HG02970 (cell line): ENCODE measurements around the gene ZNF20.

Source experiments
- ATAC-seq: cut with Tn5 transposase; IDR thresholded peaks from one replicate; pipeline ENCODE4 v1.9.1; 2021; ENCODE audit warnings: mild to moderate bottlenecking, moderate library complexity, moderate number of reproducible peaks; ENCODE audit not compliant: unreplicated experiment, low FRiP score

The ZNF20 gene

DNA sequence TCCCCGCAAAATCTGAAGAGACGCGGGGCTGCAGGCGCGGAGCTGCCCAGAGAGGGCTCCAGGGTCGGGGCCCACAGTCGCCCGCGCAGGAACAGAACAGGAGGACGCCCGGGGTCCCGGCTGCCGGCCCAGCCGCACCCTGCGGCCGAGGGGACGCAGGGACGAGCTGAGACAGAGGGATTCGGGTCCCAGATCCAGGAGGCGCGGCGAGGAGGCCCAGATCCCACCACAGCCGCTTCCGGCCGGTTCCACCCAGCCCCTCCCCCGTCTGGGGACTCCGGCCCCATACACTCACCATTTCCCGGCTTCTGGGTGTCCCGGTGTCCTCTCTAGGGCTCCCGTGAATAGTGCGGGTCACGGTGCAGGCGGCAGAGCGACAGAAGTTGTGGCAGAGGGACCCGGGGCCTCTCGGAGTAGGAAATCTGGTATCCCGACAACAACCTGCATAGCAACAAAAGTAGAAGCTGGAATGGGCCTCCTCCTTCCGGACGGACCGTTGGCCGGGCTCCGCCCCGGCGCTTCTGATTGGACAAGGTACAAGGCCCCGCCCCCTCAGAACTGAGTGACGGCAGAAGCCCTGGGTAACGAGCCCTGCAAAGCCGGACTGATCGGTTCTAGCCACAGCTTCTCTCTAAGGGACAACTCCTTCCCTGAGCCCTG is at the start of gene ZNF20:
Gene ZNF20, minus strand, starts transcription at position 466 of the 660 bp plus-strand sequence. Its CDS starts 168 bp downstream, at position 298.
- peak; percentile 92 for ATAC-seq

DNA sequence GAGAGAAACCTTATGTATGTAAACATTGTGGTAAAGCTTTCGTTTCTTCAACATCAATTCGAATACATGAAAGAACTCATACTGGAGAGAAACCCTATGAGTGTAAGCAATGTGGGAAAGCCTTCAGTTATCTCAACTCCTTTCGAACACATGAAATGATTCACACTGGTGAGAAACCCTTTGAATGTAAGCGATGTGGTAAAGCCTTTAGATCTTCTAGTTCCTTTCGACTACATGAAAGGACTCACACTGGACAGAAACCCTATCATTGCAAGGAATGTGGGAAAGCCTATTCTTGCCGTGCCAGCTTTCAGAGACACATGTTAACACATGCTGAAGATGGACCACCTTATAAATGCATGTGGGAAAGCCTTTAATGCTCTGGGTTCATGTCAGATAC is 47.5 kb upstream of the ZNF20 start:
- no peak for ATAC-seq

DNA sequence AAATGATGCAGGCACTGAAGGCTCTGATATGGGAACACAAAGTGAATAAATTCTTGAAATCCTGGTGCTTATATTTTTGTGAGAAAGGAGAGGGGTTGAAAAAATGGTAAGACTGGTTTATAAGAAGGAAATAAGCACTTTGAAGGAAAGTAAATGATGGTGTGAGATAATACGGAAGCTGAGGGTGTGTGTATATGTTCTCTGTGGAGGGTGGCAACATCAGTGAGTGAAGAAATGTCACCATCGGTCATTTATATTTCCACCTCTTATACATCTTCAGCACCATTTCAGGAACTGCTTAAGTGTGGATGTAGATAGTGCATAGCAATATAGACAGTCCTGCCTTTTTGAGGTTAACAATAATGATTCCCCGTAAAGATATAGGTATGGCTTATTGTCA is 40.2 kb upstream of the ZNF20 start:
- no peak for ATAC-seq

DNA sequence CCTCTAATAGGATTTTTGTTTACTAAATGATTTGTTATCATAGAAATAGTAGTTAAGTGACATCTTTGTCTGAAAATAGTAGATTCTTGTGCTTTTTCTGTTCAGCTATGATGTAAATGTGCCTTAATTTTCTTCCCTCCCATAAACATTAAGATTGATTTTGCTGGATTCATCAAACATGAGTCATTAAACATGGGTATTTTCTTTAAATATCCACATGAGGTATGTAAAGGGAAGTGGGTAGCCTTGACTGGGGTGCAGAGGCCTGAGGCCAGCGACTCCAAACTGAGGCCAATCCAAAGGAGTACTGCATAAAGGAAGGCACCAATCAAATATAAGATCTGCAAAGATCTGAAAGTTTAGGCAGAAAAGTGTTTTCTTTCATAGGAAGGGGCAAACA is 26.5 kb upstream of the ZNF20 start:
- no peak for ATAC-seq

GRCh38 chr19:12163826-12164225 is 23.7 kb upstream of the ZNF20 start:
- ATAC-seq = no peak

DNA sequence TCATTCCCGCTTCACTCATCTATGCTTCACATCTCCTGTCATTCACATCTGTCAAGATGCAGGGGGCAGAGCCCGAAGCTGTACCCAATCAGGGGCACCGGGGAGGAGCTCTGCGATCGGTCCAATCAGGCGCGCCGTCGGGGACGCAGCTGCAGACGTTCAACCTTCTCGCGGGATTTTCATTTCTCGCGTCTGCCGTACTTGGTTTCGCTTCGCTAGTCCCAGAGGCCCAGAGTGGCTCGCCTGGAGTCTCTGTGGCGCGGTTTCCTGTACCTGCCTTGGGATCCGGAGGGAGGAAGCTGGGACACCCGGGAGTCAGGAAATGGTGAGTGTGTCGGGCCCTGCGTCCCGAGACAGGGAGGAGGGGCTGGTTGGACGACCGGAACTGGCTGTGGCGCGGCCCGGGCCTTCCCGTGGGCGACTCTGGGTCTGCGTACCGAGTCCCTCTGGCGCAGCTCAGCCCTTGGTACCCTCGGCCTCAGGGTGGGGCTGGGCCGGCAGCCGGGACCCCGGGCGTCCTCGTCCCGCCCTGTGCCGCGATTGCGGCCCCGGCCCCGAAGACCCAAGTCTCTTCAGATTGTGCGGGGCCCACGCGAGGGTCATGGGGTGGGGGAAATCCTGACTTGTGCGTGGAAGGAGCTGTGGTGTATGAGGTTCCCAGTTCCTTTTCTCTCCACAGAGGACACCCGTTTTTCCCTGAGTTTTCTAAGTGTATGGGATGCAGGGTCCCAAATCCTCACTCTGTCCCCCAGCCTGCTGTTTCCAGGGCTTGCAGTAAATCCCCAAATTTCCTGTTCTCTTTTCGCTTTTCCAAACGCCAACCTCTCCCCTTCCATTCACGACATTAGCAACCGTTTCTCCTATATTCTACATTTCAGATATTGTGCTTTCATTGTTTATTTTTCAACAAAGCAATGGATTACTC is 23.0 kb upstream of the ZNF20 start, which contains the start of gene ZNF136:
Gene ZNF136, plus strand, starts transcription at position 215 of the 925 bp plus-strand sequence. Its CDS starts 108 bp downstream, at position 323.
- ATAC-seq = peak; percentile 90

- no peak for ATAC-seq
These were observed 22.3 kb upstream of the ZNF20 start for GRCh38 chr19:12162513-12162881.

GRCh38 chr19:12159773-12160414 is 19.7 kb upstream of the ZNF20 start:
- ATAC-seq = no peak

DNA sequence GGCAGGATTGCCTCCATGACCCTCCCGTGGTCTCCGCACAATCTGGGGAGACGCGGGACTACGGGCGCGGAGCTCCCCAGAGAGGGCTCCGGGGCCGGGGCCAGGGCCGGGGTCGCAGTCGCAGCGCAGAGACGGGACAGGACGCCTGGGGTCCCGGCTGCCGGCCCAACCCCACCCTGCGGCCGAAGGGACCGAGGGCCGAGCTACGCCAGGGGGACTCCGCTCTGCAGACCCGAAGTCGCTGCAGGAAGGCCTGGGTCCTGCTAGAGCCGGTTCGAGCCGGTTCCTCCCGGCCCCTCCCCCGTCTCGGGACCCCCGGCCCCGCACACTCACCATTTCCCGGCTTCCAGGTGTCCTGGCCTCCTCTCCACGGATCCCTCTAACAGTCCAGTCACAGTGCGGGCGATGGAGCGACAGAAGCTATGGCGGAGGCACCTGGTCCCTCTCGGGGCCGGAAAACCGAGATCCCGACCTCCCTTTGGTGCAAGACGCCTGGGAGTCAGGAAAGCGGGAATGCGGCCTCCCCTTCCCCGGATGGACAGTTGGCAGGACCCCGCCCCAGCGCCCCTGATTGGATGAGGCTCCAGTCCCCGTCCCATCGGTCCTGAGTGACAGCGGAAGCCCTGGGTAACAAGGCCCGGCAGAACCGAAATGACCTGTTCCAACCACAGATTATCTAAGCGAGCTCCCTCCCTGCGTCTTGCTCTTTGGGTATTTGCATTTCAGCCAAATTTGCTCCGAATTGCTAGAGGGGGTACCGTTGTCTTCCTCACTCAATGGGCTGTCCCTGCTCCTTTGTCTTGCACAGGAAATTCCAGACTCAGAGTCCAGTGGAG is 16.3 kb upstream of the ZNF20 start, which contains the start of gene ZNF625:
Gene ZNF625, minus strand, starts transcription at position 512 of the 836 bp plus-strand sequence. Its CDS starts 176 bp downstream, at position 336.
- peak; percentile 65 for ATAC-seq

- ATAC-seq = no peak
These were observed 15.2 kb upstream of the ZNF20 start for GRCh38 chr19:12155324-12155860.

DNA sequence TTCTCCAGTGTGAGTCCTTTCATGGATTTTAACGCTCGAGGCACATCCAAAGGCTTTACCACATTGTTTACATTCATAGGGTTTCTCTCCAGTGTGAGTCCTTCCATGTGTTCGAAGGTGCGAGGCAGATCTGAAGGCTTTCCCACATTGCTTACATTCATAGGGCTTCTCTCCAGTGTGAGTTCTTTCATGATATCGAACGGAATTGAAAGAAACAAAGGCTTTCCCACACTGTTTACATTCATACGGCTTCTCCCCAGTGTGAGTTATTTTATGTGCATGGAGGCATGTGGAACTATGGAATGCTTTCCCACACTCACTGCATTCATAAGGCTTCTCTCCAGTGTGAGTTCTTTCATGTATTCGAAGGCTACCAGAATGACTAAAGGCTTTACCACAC is 5.2 kb upstream of the ZNF20 start:
- no peak for ATAC-seq

- no peak for ATAC-seq
These were observed 1.2 kb upstream of the ZNF20 start for GRCh38 chr19:12141405-12141736.

- peak; percentile 42 for ATAC-seq
These were observed 625 bp upstream of the ZNF20 start for GRCh38 chr19:12140545-12141404.

GRCh38 chr19:12139269-12139668 is 881 bp downstream of the ZNF20 start:
- ATAC-seq = no peak

- ATAC-seq = no peak
These were observed 2.8 kb downstream of the ZNF20 start for GRCh38 chr19:12137221-12137940.

- ATAC-seq = no peak
These were observed 7.1 kb downstream of the ZNF20 start for GRCh38 chr19:12133069-12133468.

GRCh38 chr19:12126707-12127106 is 13.4 kb downstream of the ZNF20 start:
- ATAC-seq = no peak

DNA sequence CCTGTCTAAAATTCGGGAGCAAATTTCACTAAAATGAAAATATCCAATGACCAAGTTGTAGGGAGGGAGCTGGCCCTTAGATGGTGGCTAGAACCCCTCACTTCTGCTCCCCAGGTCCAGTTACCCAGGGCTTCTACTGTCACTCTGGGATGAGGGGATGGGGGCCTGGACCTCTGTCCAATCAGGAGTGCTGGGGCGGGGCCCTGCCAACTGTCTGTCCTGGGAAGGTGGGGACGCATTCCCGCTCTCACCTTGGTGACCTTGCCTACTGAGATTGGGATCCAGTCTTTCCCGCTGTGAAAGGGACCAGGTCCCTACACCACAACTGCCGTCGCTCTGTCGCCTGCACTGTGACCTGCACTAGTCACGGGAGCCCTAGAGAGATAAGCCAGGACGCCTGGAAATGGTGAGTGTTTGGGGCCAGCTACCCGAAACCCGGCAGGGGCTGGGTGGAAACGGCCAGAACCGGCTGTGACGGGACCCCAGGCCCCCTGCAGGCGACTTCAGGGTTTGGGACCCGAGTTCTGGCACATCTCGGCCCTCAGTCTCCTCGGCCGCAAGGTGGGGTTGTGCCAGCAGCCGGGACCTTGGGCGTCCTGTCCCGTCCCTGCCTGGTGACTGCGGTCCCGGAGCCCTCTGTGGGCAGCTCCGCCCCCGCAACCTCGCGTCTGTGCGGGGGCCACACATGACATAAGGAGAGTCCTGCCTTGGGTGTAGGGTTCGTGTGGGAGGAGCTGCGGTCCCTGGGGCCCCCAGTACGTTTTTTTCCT is 22.8 kb downstream of the ZNF20 start:
- no peak for ATAC-seq
